IPS-20b (cell line): ENCODE data around the gene DCHS2.

Experiments used
- H3K27ac ChIP-seq: one replicate; pipeline ENCODE4 v1.5.1; 2013; ENCODE audit warnings: low read length
- H3K27me3 ChIP-seq: 2 replicates; pipeline ENCODE4 v1.6.1; 2013; ENCODE audit warnings: mild to moderate bottlenecking, low read length, inconsistent platforms; ENCODE audit not compliant: insufficient read depth
- H3K36me3 ChIP-seq: 2 replicates; pipeline ENCODE4 v1.6.1; 2013; ENCODE audit warnings: low read depth, mild to moderate bottlenecking, inconsistent platforms, low read length, moderate library complexity; ENCODE audit not compliant: insufficient read depth
- H3K4me1 ChIP-seq: 2 replicates; pipeline ENCODE4 v1.6.1; 2013; ENCODE audit warnings: mild to moderate bottlenecking, control low read depth, inconsistent platforms, low read length, moderate library complexity; ENCODE audit not compliant: insufficient read depth
- H3K4me3 ChIP-seq: 2 replicates; pipeline ENCODE4 v1.5.1; 2013; ENCODE audit warnings: mild to moderate bottlenecking, low read length, inconsistent platforms
- H3K9ac ChIP-seq: 2 replicates; pipeline ENCODE4 v1.6.1; 2013; ENCODE audit warnings: low read depth, mild to moderate bottlenecking, inconsistent platforms, low read length, moderate library complexity
- H3K9me3 ChIP-seq: 2 replicates; pipeline ENCODE4 v1.6.1; 2013; ENCODE audit warnings: mild to moderate bottlenecking, low read depth, low read length, inconsistent platforms; ENCODE audit not compliant: insufficient read depth

DCHS2 gene

GRCh38 chr4:154332681-154333421 lies 158.7 kb downstream of the DCHS2 start:
- H3K4me3 ChIP-seq, result peak overlapping the region; percentile 59
- no peak overlapping the region for H3K9ac ChIP-seq
- H3K36me3 ChIP-seq, result no peaks in the 10 kb centered on the region
- no peaks in the 10 kb centered on the region for H3K4me1 ChIP-seq
- H3K27me3 ChIP-seq, result peaks cover 19% of the 10 kb centered on the region
- no peaks in the 10 kb centered on the region for H3K9me3 ChIP-seq
- H3K27ac ChIP-seq, result no peak overlapping the region

DNA sequence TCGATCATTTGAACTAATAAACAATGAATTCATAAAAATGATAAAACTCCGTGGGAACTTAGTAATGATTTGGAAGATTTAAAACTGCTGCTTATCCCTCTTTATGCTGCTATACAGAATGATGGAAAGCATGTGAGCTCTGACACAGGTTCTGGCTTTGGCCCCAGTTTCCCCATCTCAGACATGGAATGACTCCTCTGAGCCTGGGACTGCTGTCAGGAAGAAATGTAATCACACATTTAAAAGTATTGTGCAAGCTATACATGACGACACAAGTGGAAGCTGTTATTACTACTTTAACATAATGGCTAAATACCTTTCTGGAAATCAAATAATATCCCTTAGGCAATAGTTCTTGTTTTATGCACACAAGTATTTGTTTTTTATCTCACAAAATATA lies 161.7 kb downstream of the DCHS2 start:
- Histone ChIP-seq H3K27me3 (peaks cover 19% of the 10 kb centered on the region), H3K27ac (no peak overlapping the region), H3K4me3 (no peak overlapping the region), H3K9me3 (no peaks in the 10 kb centered on the region), H3K9ac (no peak overlapping the region), H3K36me3 (no peaks in the 10 kb centered on the region), H3K4me1 (no peaks in the 10 kb centered on the region; the same call in 1 of the 2 replicates)

- H3K9ac ChIP-seq, result no peak overlapping the region
- no peak overlapping the region for H3K27ac ChIP-seq
- H3K27me3 ChIP-seq, result peaks cover 19% of the 10 kb centered on the region
- no peaks in the 10 kb centered on the region for H3K9me3 ChIP-seq
- H3K4me3 ChIP-seq, result no peak overlapping the region
- no peaks in the 10 kb centered on the region for H3K36me3 ChIP-seq
- H3K4me1 ChIP-seq, result no peaks in the 10 kb centered on the region; the same call in 1 of the 2 replicates
Observed at GRCh38 chr4:154329268-154329868, 162.2 kb downstream of the DCHS2 start.

- no peak overlapping the region for H3K9ac ChIP-seq
- no peaks in the 10 kb centered on the region for H3K9me3 ChIP-seq
- H3K27ac ChIP-seq, result no peak overlapping the region
- no peaks in the 10 kb centered on the region; the same call in 1 of the 2 replicates for H3K4me1 ChIP-seq
- no peak overlapping the region for H3K4me3 ChIP-seq
- H3K36me3 ChIP-seq, result no peaks in the 10 kb centered on the region
- H3K27me3 ChIP-seq, result peaks cover 14% of the 10 kb centered on the region
Observed at GRCh38 chr4:154328030-154328429, 163.6 kb downstream of the DCHS2 start.

DNA sequence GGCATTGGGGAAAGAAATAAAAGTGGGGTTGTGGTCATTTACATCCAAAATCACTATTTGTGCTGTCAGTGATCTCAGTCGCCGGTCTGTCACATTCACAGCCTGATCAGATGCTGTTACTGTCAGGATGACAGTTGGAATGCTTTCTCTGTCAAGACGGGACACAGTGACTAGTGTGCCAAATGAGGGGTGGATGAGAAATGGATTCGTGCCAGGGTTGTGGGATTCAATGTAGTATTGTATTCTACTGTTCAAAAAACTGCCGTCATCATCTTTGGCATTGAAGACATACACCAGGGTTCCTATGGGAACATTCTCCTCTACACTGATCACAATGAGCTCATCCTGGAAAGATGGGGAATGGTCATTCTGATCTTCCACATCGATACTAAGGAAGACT lies 171.1 kb downstream of the DCHS2 start:
- no peaks in the 10 kb centered on the region for H3K36me3 ChIP-seq
- no peak overlapping the region for H3K9ac ChIP-seq
- no peaks in the 10 kb centered on the region; the same call in 1 of the 2 replicates for H3K4me1 ChIP-seq
- H3K4me3 ChIP-seq, result no peak overlapping the region
- H3K27ac ChIP-seq, result no peak overlapping the region
- H3K9me3 ChIP-seq, result no peaks in the 10 kb centered on the region
- no peaks in the 10 kb centered on the region for H3K27me3 ChIP-seq

GRCh38 chr4:154319736-154320135 lies 171.9 kb downstream of the DCHS2 start:
- Histone ChIP-seq H3K36me3 (no peaks in the 10 kb centered on the region), H3K27ac (no peak overlapping the region), H3K9ac (no peak overlapping the region), H3K9me3 (no peaks in the 10 kb centered on the region), H3K27me3 (no peaks in the 10 kb centered on the region), H3K4me3 (no peak overlapping the region), H3K4me1 (no peaks in the 10 kb centered on the region)

- no peak overlapping the region for H3K9ac ChIP-seq
- H3K36me3 ChIP-seq, result no peaks in the 10 kb centered on the region
- no peaks in the 10 kb centered on the region for H3K9me3 ChIP-seq
- no peaks in the 10 kb centered on the region for H3K27me3 ChIP-seq
- H3K27ac ChIP-seq, result no peak overlapping the region
- H3K4me3 ChIP-seq, result no peak overlapping the region
- peaks cover 11% of the 10 kb centered on the region; the same call in 1 of the 2 replicates for H3K4me1 ChIP-seq
Observed at GRCh38 chr4:154317201-154317999, 174.2 kb downstream of the DCHS2 start.

DNA sequence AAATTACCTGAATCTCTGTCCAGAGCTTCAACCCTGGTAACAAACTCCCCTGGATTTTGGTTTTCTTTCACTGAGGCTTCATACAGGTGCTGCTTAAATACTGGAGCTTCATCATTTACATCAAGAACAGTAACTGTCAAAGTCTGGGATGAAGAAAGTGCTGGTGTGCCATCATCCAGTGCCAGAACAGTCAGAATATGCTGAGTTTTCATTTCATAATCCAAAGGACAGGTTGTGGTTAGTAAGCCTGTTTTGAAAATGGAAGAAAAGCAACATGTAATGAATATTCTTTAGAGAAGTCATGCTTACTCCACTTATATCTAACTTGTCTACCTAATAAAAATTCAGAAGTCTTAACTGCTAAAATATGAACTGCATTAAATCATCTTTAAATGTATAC lies 175.9 kb downstream of the DCHS2 start:
- no peak overlapping the region for H3K4me3 ChIP-seq
- no peaks in the 10 kb centered on the region for H3K36me3 ChIP-seq
- no peaks in the 10 kb centered on the region for H3K27me3 ChIP-seq
- no peak overlapping the region for H3K9ac ChIP-seq
- H3K4me1 ChIP-seq, result peaks cover 11% of the 10 kb centered on the region; the same call in 1 of the 2 replicates
- no peak overlapping the region for H3K27ac ChIP-seq
- no peaks in the 10 kb centered on the region for H3K9me3 ChIP-seq

DNA sequence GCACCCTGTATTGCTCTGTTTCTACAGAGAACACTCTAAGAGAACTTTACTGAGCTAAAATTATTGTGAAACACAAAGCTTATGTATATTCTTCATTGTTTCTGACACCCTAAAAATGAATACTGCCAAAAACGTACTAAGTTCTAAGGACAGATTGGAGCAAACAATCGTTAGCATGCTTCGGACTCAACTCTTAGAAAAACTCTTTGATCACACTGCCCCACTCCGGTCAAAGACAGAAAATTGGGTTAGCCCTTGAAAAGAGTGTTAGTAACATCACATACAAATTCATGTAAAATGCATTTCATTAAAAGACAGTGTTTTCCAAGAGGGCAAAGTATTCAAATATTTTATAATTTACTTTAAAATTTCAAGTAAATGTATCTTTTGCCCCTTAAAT lies 177.4 kb downstream of the DCHS2 start:
- Histone ChIP-seq H3K36me3 (no peaks in the 10 kb centered on the region), H3K4me1 (peaks cover 11% of the 10 kb centered on the region; the same call in 1 of the 2 replicates), H3K4me3 (no peak overlapping the region), H3K27ac (no peak overlapping the region), H3K9ac (no peak overlapping the region), H3K27me3 (no peaks in the 10 kb centered on the region), H3K9me3 (no peaks in the 10 kb centered on the region)

- Histone ChIP-seq H3K36me3 (no peaks in the 10 kb centered on the region), H3K27me3 (no peaks in the 10 kb centered on the region), H3K4me3 (peak overlapping the region; percentile 17; the same call in 1 of the 2 replicates), H3K27ac (peak overlapping the region; percentile 8), H3K9me3 (peaks cover 4% of the 10 kb centered on the region), H3K4me1 (peaks cover 11% of the 10 kb centered on the region; the same call in 1 of the 2 replicates), H3K9ac (no peak overlapping the region)
Observed at GRCh38 chr4:154313004-154313585, 178.5 kb downstream of the DCHS2 start.

GRCh38 chr4:154312246-154312645 lies 179.4 kb downstream of the DCHS2 start:
- Histone ChIP-seq H3K4me1 (peaks cover 11% of the 10 kb centered on the region; the same call in 1 of the 2 replicates), H3K27ac (no peak overlapping the region), H3K9ac (no peak overlapping the region), H3K9me3 (peaks cover 9% of the 10 kb centered on the region), H3K27me3 (no peaks in the 10 kb centered on the region), H3K4me3 (no peak overlapping the region), H3K36me3 (no peaks in the 10 kb centered on the region)
